GM08714 (cell line): Measurements from ENCODE around the gene TEDC2.

Experiments used
- H3K4me3 ChIP-seq: fragments of 200-500 bp; sonication (Bioruptor generic); 2 replicates; pipeline ENCODE4 v1.5.1; 2014; ENCODE audit warnings: mild to moderate bottlenecking, low read length, inconsistent platforms
- ZNF274 ChIP-seq: IDR thresholded peaks from 2 replicates; pipeline ENCODE4 v1.6.1; 2012; ENCODE audit warnings: mild to moderate bottlenecking, low read depth, low read length

The TEDC2 gene

DNA sequence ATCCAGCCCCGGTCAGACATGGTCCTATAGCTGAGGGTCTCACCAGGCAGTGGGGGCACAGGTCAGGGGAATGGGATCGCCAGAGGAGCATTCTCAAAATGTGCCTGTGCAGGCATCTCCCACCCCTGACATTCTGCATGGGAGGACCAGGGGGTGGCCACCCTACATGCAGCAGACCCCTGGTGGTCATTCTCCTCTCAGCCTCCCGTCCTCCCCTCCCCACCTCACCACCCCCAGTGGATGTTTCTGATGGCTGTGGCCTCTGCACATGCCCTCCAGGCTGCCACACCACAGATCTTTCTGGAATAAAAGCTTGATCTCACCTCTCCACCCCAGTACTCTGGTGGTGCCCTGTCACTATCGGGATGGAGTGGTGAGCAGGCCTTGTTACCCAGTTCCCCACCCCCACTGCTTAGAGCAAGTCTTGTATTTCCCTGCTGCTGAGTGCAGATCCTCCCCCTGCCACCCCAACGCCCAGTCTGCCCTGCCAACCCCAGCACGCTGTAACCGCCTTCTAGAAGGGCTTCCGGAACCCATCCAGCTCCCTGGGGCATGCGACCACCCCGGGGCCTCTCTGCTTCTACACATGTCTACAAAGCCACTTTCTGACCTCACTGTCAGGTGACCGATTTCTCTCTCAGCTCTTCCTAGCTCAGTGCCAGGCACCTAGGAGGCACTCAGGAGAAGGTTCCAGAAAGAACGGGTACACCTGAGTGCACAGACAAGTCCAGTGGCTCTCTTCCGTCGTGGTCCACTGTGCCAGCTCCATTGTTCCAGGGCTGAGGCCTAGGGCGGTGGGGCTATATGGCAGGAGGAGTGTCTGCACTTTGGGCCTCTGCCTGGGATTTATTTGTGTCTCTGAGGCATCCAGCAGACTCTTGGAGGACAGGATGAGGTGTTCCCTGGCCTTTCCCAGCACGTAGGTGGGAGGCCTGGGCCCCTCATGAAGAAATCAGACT, 24.3 kb downstream of the TEDC2 start:
- TF ChIP-seq ZNF274, result no peak
- no peak overlapping the region for H3K4me3 ChIP-seq

GRCh38 chr16:2484898-2485508, 25.1 kb downstream of the TEDC2 start:
- no peak overlapping the region for H3K4me3 ChIP-seq
- TF ChIP-seq ZNF274, result no peak

DNA sequence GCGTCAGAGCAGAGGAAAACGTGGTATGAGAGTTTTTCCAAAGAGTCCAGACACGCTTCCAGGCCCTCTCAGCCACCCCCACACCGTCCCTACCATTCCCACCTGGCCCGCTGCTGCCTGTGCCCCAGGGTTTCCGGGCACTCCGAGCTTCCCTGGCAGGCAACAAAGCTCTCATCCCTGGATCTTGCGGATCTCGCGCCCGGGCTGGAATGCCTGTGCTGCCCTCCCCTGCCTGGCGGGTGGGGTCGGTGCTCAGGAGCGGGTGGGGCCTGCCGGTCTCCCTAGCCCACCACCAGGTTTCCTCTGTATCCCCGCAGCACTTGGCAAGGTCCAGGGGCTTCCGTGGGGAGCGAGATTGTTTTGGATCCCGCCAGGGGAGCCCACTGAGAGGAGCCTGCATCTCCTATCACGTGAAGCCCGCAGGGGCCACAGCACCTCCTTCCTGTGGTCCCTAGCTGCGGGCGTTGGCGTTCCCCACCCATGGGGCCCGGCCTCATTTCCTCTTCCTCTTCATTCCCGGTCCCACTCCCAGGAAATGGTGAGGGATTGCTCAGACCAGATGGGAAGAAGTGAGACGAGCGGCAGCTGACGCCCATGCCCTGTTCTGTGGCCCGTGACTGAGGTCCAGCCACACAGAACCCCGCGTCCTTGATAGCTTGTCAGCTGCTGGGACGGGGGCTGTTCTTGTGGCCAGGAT, 26.1 kb downstream of the TEDC2 start:
- no peak overlapping the region for H3K4me3 ChIP-seq
- TF ChIP-seq ZNF274, result no peak

DNA sequence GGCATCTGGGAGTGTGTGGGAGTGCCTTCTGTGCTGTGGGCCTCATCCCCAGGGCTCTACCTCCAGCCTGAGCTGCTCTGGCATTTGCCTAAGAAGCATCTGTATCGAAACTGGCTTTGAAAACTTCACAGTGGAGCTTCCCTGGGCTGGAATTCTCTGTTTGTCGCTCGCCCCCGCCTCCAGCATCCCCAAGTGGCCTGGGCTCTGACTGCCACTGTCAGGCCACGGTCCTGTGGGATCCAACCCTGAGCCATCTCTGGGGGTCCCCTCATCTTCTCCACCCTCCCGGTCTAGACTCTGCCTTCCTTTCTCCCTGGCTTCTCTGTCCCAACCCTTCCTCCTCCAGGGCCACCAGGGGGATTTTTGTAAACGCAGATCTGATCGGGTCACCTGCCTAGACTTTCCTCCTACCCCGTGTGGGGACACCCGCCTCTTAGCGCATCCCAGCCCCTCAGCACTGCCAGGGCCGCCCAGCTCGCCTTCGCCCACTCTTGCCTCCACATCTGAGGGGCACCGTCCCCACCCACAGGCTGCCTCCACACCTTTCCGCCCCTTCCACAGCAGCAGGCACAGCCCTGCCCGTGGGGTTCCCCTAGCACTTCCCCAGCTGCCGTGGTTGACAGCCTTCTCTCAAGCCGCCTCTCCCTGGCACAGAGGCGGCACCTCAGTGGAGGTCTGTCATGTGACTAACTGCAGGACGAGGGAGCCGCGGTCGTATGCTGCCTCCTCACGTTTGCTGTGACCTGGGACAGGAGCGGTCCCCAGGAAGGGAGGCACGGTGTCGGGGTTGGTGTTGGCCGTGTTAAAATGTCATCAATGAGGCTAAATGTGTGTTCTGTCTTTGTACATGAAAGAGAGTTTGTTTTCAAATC, 27.0 kb downstream of the TEDC2 start:
- TF ChIP-seq ZNF274, result no peak
- no peak overlapping the region for H3K4me3 ChIP-seq

GRCh38 chr16:2487517-2487842, 27.6 kb downstream of the TEDC2 start:
- no peak for TF ChIP-seq ZNF274
- H3K4me3 ChIP-seq, result no peak overlapping the region

DNA sequence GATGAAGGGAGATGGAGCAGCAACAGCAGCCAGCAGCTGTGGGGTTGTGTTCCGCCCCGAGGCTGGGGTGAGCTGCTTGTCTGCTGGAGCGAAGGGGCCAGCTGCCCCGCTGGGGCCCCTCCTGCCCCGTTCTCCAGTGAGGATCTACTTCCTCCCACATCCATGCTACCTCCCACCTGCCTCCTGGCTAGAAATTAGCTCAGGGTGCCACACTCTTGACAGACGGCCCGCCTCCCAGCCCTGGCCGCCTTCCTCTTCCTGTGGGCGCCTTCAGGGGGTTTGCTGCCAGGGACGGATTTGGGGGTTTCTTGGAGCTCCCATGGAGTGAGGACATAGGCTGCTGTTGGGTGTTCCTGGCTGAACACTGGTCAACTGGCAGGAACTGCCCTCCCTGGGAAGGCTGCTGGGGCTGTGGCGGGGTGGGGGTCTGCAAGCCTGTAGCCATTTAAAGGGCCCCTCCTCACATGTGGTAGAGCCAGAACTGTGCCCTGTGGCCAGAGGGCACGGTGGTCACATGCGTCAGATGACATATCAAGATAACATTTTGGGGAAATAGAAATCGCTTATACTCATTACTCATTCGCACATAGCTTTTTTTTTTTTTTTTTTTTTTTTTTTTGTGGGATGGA, 28.1 kb downstream of the TEDC2 start:
- no peak for TF ChIP-seq ZNF274
- H3K4me3 ChIP-seq, result no peak overlapping the region

GRCh38 chr16:2489581-2489980, 29.7 kb downstream of the TEDC2 start:
- no peak for TF ChIP-seq ZNF274
- H3K4me3 ChIP-seq, result no peak overlapping the region

GRCh38 chr16:2490190-2491105, 30.5 kb downstream of the TEDC2 start:
- TF ChIP-seq ZNF274, result no peak
- H3K4me3 ChIP-seq, result no peak overlapping the region

DNA sequence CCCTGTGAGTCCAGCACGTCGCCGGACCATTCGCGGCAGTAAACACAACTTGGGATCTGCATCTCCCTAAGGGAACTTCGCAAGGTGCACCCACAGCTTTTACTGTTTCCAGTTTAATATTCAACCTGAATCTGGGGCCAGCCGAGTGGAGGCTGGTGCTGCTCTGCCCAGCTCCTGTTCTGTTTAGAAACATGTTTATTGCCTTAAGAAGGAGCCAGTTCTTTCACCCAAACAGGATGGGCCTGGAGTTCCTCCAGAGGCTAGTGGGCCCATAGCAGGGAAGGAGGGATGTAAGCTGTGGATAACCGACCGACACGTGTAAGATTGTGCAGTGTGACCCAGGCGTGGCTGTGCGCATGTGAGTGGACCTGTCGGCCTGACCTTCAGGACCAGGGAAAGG, 32.4 kb downstream of the TEDC2 start:
- H3K4me3 ChIP-seq, result no peak overlapping the region
- no peak for TF ChIP-seq ZNF274

- no peak for TF ChIP-seq ZNF274
- no peak overlapping the region for H3K4me3 ChIP-seq
These were observed 33.7 kb downstream of the TEDC2 start for GRCh38 chr16:2493605-2494004.

- no peak for TF ChIP-seq ZNF274
- H3K4me3 ChIP-seq, result no peak overlapping the region
These were observed 34.7 kb downstream of the TEDC2 start for GRCh38 chr16:2494616-2495015.

GRCh38 chr16:2495041-2495440, 35.1 kb downstream of the TEDC2 start:
- TF ChIP-seq ZNF274, result no peak
- no peak overlapping the region for H3K4me3 ChIP-seq
